HEK293 (cell line): ENCODE measurements around the gene HGS.

Source experiments
- CTCF ChIA-PET: fragments of 350-600 bp; formaldehyde crosslinking; extraction: SDS; loops from one replicate; lab custom pipeline; 2021; ENCODE audit warnings: antibody characterized with exemption; lab: Yijun Ruan, JAX
- POLR2A ChIA-PET: fragments of 300-600 bp; formaldehyde crosslinking; extraction: SDS; loops from one replicate; lab custom pipeline; 2020; ENCODE audit warnings: antibody characterized with exemption, inconsistent platforms; lab: Yijun Ruan, JAX
- H3K27ac ChIP-seq: fragments of 200-500 bp; sonication (Bioruptor generic); 2 replicates; pipeline ENCODE4 v1.5.1; 2014; ENCODE audit warnings: low read depth, low read length, control low read depth, inconsistent platforms; ENCODE audit errors: extremely low read depth
- H3K36me3 ChIP-seq, 2 experiments: fragments of 200-500 bp in 1 of 2; sonication (Bioruptor generic) in 1 of 2; 1 replicate in 1 of 2; 2 replicates in 1 of 2; pipeline ENCODE4 v1.5.1; 2014 to 2017; ENCODE audit warnings: inconsistent platforms in 2 of 2, low read length in 2 of 2; ENCODE audit not compliant: control insufficient read depth in 2 of 2, insufficient read depth in 1 of 2
- H3K4me1 ChIP-seq: fragments of 200-500 bp; sonication (Bioruptor generic); 2 replicates; pipeline ENCODE4 v1.5.1; 2014; ENCODE audit warnings: mild to moderate bottlenecking, low read length, inconsistent platforms; ENCODE audit not compliant: control insufficient read depth, insufficient read depth
- H3K4me3 ChIP-seq: 2 replicates; pipeline ENCODE4 v1.5.1; 2011; ENCODE audit warnings: low read depth, mild to moderate bottlenecking, control low read depth, low read length, moderate library complexity
- H3K9me3 ChIP-seq: fragments of 200-500 bp; sonication (Bioruptor generic); 2 replicates; pipeline ENCODE4 v1.5.1; 2014; ENCODE audit warnings: low read depth, low read length, inconsistent platforms; ENCODE audit not compliant: control insufficient read depth, insufficient read depth
- EGR2 ChIP-seq: fragments of 450-650 bp; formaldehyde crosslinking; IDR thresholded peaks from 2 replicates; pipeline ENCODE4 v1.5.1; 2016; ENCODE audit warnings: low read depth, missing biosample characterization, missing genetic modification characterization
- HOXC10 ChIP-seq: sonication (generic); formaldehyde crosslinking; IDR thresholded peaks from 2 replicates; pipeline ENCODE4 v1.8.1; 2023; ENCODE audit warnings: mild to moderate bottlenecking, missing genetic modification reagents
- SCRT2 ChIP-seq: fragments of 450-650 bp; formaldehyde crosslinking; IDR thresholded peaks from 2 replicates; pipeline ENCODE4 v1.5.1; 2016; ENCODE audit warnings: missing biosample characterization, missing genetic modification characterization
- SP7 ChIP-seq: fragments of 450-650 bp; formaldehyde crosslinking; IDR thresholded peaks from 2 replicates; pipeline ENCODE4 v1.5.1; 2016; ENCODE audit warnings: missing biosample characterization, missing genetic modification characterization
- YY2 ChIP-seq: fragments of 450-650 bp; formaldehyde crosslinking; IDR thresholded peaks from 2 replicates; pipeline ENCODE4 v1.5.1; 2016; ENCODE audit warnings: missing biosample characterization, missing genetic modification characterization
- ZBTB21 ChIP-seq: fragments of 450-650 bp; formaldehyde crosslinking; IDR thresholded peaks from 2 replicates; pipeline ENCODE4 v1.5.1; 2017; ENCODE audit warnings: missing biosample characterization, missing genetic modification characterization
- ZBTB8A ChIP-seq: fragments of 450-650 bp; formaldehyde crosslinking; IDR thresholded peaks from 2 replicates; pipeline ENCODE4 v1.5.1; 2016; ENCODE audit warnings: missing biosample characterization, missing genetic modification characterization
- ZFHX2 ChIP-seq: fragments of 450-650 bp; formaldehyde crosslinking; conservative IDR thresholded peaks from 2 replicates; pipeline ENCODE4 v1.5.1; 2016; ENCODE audit warnings: missing biosample characterization, missing genetic modification characterization
- ZFP3 ChIP-seq: fragments of 450-650 bp; formaldehyde crosslinking; IDR thresholded peaks from 2 replicates; pipeline ENCODE4 v1.5.1; 2016; ENCODE audit warnings: low read depth, missing biosample characterization, missing genetic modification characterization
- ZFP69B ChIP-seq: fragments of 450-650 bp; formaldehyde crosslinking; IDR thresholded peaks from 2 replicates; pipeline ENCODE4 v1.5.1; 2016; ENCODE audit warnings: missing biosample characterization, missing genetic modification characterization
- ZIC2 ChIP-seq: fragments of 450-650 bp; formaldehyde crosslinking; IDR thresholded peaks from 2 replicates; pipeline ENCODE4 v1.5.1; 2016; ENCODE audit warnings: missing biosample characterization, missing genetic modification characterization
- ZNF157 ChIP-seq: fragments of 450-650 bp; formaldehyde crosslinking; IDR thresholded peaks from 2 replicates; pipeline ENCODE4 v1.5.1; 2016; ENCODE audit warnings: missing biosample characterization, missing genetic modification characterization
- ZNF169 ChIP-seq: fragments of 450-650 bp; formaldehyde crosslinking; IDR thresholded peaks from 2 replicates; pipeline ENCODE4 v1.5.1; 2016; ENCODE audit warnings: missing biosample characterization, missing genetic modification characterization
- ZNF223 ChIP-seq: fragments of 450-650 bp; formaldehyde crosslinking; IDR thresholded peaks from 2 replicates; pipeline ENCODE4 v1.5.1; 2016; ENCODE audit warnings: missing biosample characterization, missing genetic modification characterization
- ZNF324 ChIP-seq: fragments of 450-650 bp; formaldehyde crosslinking; IDR thresholded peaks from 2 replicates; pipeline ENCODE4 v1.5.1; 2016; ENCODE audit warnings: missing biosample characterization, missing genetic modification characterization
- ZNF596 ChIP-seq: fragments of 450-650 bp; IDR thresholded peaks from 2 replicates; pipeline ENCODE4 v1.5.0; 2018; ENCODE audit warnings: missing biosample characterization, mild to moderate bottlenecking, missing genetic modification characterization, moderate library complexity
- ZNF76 ChIP-seq: fragments of 450-650 bp; formaldehyde crosslinking; IDR thresholded peaks from 2 replicates; pipeline ENCODE4; 2016; ENCODE audit warnings: low read depth, missing biosample characterization, missing genetic modification characterization, borderline replicate concordance
- ZNF768 ChIP-seq: fragments of 450-650 bp; formaldehyde crosslinking; IDR thresholded peaks from 2 replicates; pipeline ENCODE4 v1.5.1; 2018; ENCODE audit warnings: missing biosample characterization, mild to moderate bottlenecking, missing genetic modification characterization
- TF ChIP-seq, protein P1 (sequence below): fragments of 450-650 bp; formaldehyde crosslinking; IDR thresholded peaks from 2 replicates; pipeline ENCODE4 v1.5.1; 2016; ENCODE audit warnings: missing biosample characterization, missing genetic modification characterization
- TF ChIP-seq, protein P2 (sequence below): fragments of 450-650 bp; formaldehyde crosslinking; IDR thresholded peaks from 2 replicates; pipeline ENCODE4 v1.5.1; 2017; ENCODE audit warnings: missing biosample characterization, mild to moderate bottlenecking, missing genetic modification characterization, moderate library complexity
- TF ChIP-seq, protein P3 (sequence below): fragments of 450-650 bp; formaldehyde crosslinking; IDR thresholded peaks from 2 replicates; pipeline ENCODE4 v1.5.1; 2016; ENCODE audit warnings: missing biosample characterization, missing genetic modification characterization

HGS gene

DNA sequence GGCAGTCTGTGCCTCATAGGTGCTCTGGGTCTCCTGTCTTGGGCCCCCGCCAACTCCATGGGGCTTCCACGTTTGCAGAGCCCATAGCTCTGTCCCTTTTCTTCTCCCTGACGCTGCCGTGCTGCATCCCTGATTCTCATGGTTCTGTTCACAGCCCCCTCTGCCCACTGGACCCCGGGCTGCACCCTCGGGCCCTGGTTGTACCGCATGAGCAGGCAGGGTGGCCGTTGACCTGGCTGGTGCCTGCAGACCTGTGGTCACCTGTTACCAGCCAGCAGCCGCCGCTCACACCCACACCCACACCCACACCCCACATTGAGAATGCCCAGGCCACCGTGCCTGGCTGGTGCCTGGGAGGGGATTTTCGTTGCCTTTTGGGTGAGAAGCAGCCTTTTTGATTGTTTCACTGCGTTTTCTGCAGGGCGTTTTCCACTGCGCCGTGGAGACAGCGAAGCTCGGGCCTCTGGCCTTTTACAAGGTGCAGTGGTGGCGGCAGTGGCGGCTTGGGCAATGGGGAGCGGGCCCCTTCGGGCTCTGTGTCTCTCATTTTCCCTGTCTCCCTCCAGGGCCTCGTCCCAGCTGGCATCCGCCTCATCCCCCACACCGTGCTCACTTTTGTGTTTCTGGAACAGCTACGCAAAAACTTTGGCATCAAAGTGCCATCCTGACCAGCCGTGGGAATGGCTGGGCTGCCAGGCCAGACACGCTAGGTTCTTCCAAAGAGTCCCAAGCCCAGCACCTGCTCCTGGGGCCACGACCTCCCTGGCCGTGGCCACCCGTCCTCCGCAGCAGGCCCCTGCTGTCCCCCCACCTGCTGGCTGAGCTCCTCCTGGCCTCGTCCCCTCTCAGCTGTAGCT is 35.8 kb downstream of the HGS start:
- peak; percentile 48; the same call in 1 of the 2 replicates for TF ChIP-seq EGR2 (tag by site-specific recombination)
- TF ChIP-seq HOXC10 (CRISPR knock-in tag): no peak
- TF ChIP-seq ZFHX2 (tag by site-specific recombination): peak; percentile 72
- TF ChIP-seq YY2 (tag by site-specific recombination): no peak
- no peak for TF ChIP-seq ZNF768 (tag by site-specific recombination)
- TF ChIP-seq ZBTB8A (tag by site-specific recombination): 0 out of 2 replicates have a peak, but pooled peaks have one; percentile 11
- no peak for TF ChIP-seq ZNF157 (tag by site-specific recombination)
- no peak for TF ChIP-seq ZNF169 (tag by site-specific recombination)
- TF ChIP-seq ZNF596: no peak
- Histone ChIP-seq H3K4me1 (peaks cover 5% of the 10 kb centered on the region), H3K27ac (no peak overlapping the region), H3K36me3 (peaks cover 9 to 57% of the 10 kb centered on the region in 2 experiments; a peak in 2 of 3 replicates), H3K4me3 (no peak overlapping the region), H3K9me3 (no peaks in the 10 kb centered on the region)
- ChIA-PET POLR2A (interaction anchor here (0.7 to 6.5 kb wide), 3 partner anchors 7 to 18 kb away, joined by 3 to 55 read pairs (median 5); partner anchors contain the start of genes MRPL12 and SLC25A10), CTCF (interaction anchor here (0.5 kb wide), 1 partner anchor 299 kb away, joined by 3 read pairs; no protein-coding TSS in a partner anchor)

DNA sequence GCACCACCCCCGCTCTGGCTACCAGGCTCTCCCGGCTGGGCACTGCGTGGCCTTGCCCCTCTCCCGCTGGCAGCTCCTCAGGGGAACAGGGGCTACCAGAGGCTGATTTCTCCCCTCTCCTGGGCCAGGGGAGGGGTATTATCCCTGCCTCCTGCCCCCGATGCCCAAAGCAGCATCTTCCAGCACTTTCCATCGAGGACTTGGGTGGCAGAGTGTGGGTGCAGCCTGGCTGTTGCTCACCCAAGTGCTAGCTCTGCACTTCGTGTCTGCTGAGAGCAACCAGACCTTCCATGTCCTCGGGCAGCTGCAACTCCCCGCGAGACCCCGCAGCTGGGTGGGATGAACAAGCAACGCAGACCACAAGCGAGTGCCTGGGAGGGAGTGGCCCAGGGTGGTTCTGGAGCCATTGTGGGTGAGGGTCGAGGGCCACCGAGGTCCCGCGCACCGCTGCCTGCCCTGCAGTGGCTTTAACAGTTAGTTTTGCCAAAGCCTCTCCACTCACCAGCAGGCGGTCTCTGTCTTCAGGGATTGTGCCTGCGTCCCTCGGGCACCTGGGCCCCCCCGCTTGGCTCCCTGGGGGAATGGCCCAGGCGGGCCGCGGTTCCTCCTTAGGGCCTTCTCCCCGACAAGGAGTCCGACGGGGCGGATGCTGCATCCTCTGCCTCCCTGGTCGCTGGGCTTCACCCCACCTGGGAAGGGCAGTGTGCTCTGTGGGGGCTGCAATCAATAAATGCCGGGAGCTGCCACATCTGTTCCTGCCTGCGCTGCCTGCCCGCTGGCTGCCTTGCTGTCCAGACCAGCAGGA is 36.7 kb downstream of the HGS start:
- no peak for TF ChIP-seq ZNF76 (tag by site-specific recombination)
- TF ChIP-seq ZIC2: peak; percentile 54
- POLR2A ChIA-PET: interaction anchor here (1.0 to 6.5 kb wide), 3 partner anchors 8 to 96 kb away, joined by 3 to 55 read pairs (median 15); partner anchors contain the start of genes MRPL12 and SLC25A10

DNA sequence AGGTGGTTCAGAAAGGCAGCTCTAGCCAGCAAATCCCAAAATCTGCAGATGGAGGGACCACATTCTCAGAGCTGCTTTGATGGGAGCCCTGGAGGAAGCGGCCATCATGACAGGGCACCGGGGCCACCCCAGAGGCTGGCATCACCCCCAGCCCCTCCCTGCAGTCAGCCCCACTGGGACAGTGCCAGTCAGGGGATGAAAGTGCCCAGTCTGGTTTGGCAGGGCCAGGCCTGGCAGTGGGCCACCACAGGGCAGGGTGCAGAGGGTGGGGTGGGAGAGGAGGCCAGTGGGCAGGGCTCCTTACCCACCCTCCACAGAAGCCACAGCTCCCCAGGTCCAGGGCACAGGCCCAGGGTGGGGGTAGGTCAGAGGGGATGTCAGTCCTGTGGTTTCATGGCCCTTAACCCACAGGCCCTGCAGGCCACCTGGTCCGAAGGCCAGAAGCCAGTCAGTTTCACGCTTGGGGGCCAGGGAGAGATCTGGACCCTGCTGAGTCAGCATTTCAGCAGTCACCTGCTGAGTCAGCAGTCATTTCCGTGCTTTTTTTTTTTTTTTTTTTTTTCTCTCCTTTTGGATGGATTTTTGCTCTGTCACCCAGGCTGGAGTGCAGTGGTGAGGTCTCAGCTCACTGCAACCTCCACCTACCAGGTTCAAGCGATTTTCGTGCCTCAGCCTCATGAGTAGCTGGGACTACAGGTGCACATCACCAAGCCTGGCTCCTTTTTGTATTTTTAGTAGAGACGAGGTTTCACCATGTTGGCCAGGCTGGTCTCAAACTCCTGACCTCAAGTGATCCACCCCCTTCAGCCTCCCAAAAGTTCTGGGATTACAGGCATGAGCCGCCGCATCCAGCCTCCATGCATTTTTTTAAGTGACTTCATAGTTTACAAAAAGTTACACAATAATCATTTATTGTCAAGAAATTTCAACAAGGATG is 38.6 kb downstream of the HGS start:
- POLR2A ChIA-PET: interaction anchor here (0.6 to 6.5 kb wide), 8 partner anchors 10 to 298 kb away, joined by 3 to 55 read pairs (median 6); partner anchors contain the start of genes ARL16, HGS, MRPL12 and SLC25A10
- CTCF ChIA-PET: interaction anchor here (0.6 to 1.3 kb wide), 4 partner anchors 20 to 490 kb away, joined by 3 to 4 read pairs (median 4); no protein-coding TSS in a partner anchor
- TF ChIP-seq ZFP69B (tag by site-specific recombination): no peak
- TF ChIP-seq ZNF223 (tag by site-specific recombination): no peak
- 0 out of 2 replicates have a peak, but pooled peaks have one; percentile 19 for TF ChIP-seq SP7
- TF ChIP-seq, protein P1, sequence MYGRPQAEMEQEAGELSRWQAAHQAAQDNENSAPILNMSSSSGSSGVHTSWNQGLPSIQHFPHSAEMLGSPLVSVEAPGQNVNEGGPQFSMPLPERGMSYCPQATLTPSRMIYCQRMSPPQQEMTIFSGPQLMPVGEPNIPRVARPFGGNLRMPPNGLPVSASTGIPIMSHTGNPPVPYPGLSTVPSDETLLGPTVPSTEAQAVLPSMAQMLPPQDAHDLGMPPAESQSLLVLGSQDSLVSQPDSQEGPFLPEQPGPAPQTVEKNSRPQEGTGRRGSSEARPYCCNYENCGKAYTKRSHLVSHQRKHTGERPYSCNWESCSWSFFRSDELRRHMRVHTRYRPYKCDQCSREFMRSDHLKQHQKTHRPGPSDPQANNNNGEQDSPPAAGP (tag by site-specific recombination): peak; percentile 58; the same call in 1 of the 2 replicates
- TF ChIP-seq ZBTB21 (tag by site-specific recombination): no peak
- TF ChIP-seq, protein P2, sequence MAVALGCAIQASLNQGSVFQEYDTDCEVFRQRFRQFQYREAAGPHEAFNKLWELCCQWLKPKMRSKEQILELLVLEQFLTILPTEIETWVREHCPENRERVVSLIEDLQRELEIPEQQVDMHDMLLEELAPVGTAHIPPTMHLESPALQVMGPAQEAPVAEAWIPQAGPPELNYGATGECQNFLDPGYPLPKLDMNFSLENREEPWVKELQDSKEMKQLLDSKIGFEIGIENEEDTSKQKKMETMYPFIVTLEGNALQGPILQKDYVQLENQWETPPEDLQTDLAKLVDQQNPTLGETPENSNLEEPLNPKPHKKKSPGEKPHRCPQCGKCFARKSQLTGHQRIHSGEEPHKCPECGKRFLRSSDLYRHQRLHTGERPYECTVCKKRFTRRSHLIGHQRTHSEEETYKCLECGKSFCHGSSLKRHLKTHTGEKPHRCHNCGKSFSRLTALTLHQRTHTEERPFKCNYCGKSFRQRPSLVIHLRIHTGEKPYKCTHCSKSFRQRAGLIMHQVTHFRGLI (tag by site-specific recombination): no peak
- 0 out of 2 replicates have a peak, but pooled peaks have one; percentile 23 for TF ChIP-seq ZNF324
- TF ChIP-seq, protein P3, sequence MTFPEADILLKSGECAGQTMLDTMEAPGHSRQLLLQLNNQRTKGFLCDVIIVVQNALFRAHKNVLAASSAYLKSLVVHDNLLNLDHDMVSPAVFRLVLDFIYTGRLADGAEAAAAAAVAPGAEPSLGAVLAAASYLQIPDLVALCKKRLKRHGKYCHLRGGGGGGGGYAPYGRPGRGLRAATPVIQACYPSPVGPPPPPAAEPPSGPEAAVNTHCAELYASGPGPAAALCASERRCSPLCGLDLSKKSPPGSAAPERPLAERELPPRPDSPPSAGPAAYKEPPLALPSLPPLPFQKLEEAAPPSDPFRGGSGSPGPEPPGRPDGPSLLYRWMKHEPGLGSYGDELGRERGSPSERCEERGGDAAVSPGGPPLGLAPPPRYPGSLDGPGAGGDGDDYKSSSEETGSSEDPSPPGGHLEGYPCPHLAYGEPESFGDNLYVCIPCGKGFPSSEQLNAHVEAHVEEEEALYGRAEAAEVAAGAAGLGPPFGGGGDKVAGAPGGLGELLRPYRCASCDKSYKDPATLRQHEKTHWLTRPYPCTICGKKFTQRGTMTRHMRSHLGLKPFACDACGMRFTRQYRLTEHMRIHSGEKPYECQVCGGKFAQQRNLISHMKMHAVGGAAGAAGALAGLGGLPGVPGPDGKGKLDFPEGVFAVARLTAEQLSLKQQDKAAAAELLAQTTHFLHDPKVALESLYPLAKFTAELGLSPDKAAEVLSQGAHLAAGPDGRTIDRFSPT (tag by site-specific recombination): peak; percentile 76
- TF ChIP-seq SCRT2 (tag by site-specific recombination): no peak
- no peak for TF ChIP-seq ZFP3 (tag by site-specific recombination)

More for the DNA sequence above, 36.7 kb downstream of the HGS start:
- peaks cover 5% of the 10 kb centered on the region for H3K4me1 ChIP-seq
- no peaks in the 10 kb centered on the region for H3K9me3 ChIP-seq
- H3K4me3 ChIP-seq: no peak overlapping the region
- peak overlapping the region; percentile 22; the same call in 1 of the 2 replicates for H3K27ac ChIP-seq
- peaks cover 9 to 49% of the 10 kb centered on the region in 2 experiments; a peak in 2 of 3 replicates for H3K36me3 ChIP-seq
- CTCF ChIA-PET: interaction anchor here (0.5 kb wide), 1 partner anchor 298 kb away, joined by 3 read pairs; no protein-coding TSS in a partner anchor

More for the DNA sequence above, 38.6 kb downstream of the HGS start:
- peaks cover 5% of the 10 kb centered on the region for H3K4me1 ChIP-seq
- no peaks in the 10 kb centered on the region for H3K9me3 ChIP-seq
- peaks cover 9 to 29% of the 10 kb centered on the region in 2 experiments; a peak in 2 of 3 replicates for H3K36me3 ChIP-seq
- H3K4me3 ChIP-seq: no peak overlapping the region
- no peak overlapping the region for H3K27ac ChIP-seq
